Endothelial cell of umbilical vein (primary cell): ENCODE measurements around the gene ZMAT5. TPM values are rescaled to one million over a fixed set of nuclear protein-coding genes. Genes with fewer than 3 reads are reported as not detected.

Experiments used
- BruUV-seq: library from RNA; stranded (reverse); fragments of 400-500 nt; replicated peaks from 2 replicates; lab custom pipeline; 2021; lab: Mats Ljungman, UMichigan
- CTCF ChIA-PET: fragments of 300-600, 350-600 bp; sonication (Branson Sonifier 250); formaldehyde crosslinking; loops from one replicate; lab custom pipeline; 2021; ENCODE audit warnings: antibody characterized with exemption, inconsistent platforms; lab: Charles Lee
- POLR2A ChIA-PET: fragments of 300-600, 350-600 bp; sonication (Branson Sonifier 250); formaldehyde crosslinking; loops from one replicate; lab custom pipeline; 2021; ENCODE audit warnings: antibody characterized with exemption, inconsistent platforms; lab: Charles Lee
- DNase-seq: peaks from one replicate; pipeline ENCODE4 v3.0.0-alpha.2; 2011; ENCODE audit warnings: low read depth, low spot score
- FAIRE-seq: peaks from 2 replicates; lab custom pipeline; 2011; peaks lifted over from hg19 to GRCh38; lab: Jason Lieb, UNC
- H2AFZ ChIP-seq: 2 replicates; pipeline ENCODE4 v1.6.0; 2012; ENCODE audit warnings: low read depth, low read length, control low read depth, inconsistent platforms
- H3K27ac ChIP-seq: 2 replicates; pipeline ENCODE4 v1.5.1; 2011; ENCODE audit warnings: low read depth, mild to moderate bottlenecking, control low read depth, low read length, moderate library complexity; ENCODE audit not compliant: insufficient read depth
- H3K27me3 ChIP-seq, 2 experiments: 2 replicates each; pipeline versions ENCODE4 v1.6.0 to v1.6.1; 2011; ENCODE audit warnings: low read length in 2 of 2, mixed read lengths in 1 of 2; ENCODE audit not compliant: control insufficient read depth in 2 of 2, insufficient read depth in 2 of 2
- H3K36me3 ChIP-seq, 2 experiments: 2 replicates in 1 of 2; 3 replicates in 1 of 2; pipeline ENCODE4 v1.5.1; 2011; ENCODE audit warnings: low read length in 2 of 2, mild to moderate bottlenecking in 1 of 2, moderate library complexity in 1 of 2; ENCODE audit not compliant: control insufficient read depth in 2 of 2, insufficient read depth in 2 of 2; ENCODE audit errors: extremely low read depth in 1 of 2
- H3K4me1 ChIP-seq: 3 replicates; pipeline ENCODE4 v1.5.1; 2011; ENCODE audit warnings: mild to moderate bottlenecking, low read length; ENCODE audit not compliant: control insufficient read depth, insufficient read depth; ENCODE audit errors: extremely low read depth
- H3K4me2 ChIP-seq: 2 replicates; pipeline ENCODE4 v1.6.1; 2011; ENCODE audit warnings: low read length, control low read depth, mixed read lengths; ENCODE audit not compliant: insufficient read depth
- H3K4me3 ChIP-seq, 3 experiments: fragments of 200-600 bp in 1 of 3; sonication (generic), shearing (Covaris generic) in 1 of 3; replicated peaks in 1 of 3; 2 replicates each; pipeline ENCODE4 v1.5.1; 2011 to 2016; ENCODE audit warnings: control low read depth in 3 of 3, low read length in 3 of 3, mild to moderate bottlenecking in 2 of 3, inconsistent platforms in 1 of 3, low read depth in 1 of 3, moderate library complexity in 1 of 3; ENCODE audit not compliant: insufficient read depth in 1 of 3
- H3K79me2 ChIP-seq: 2 replicates; pipeline ENCODE4 v1.6.0; 2012; ENCODE audit warnings: low read length, inconsistent platforms; ENCODE audit not compliant: control insufficient read depth, insufficient read depth
- H3K9ac ChIP-seq: replicated peaks from 2 replicates; pipeline ENCODE3; 2011; ENCODE audit warnings: low read length, control low read depth; ENCODE audit not compliant: insufficient read depth; ENCODE audit errors: extremely low read depth
- H3K9me1 ChIP-seq: replicated peaks from 3 replicates; pipeline ENCODE4 v1.6.0; 2011; ENCODE audit warnings: mild to moderate bottlenecking, low read length; ENCODE audit not compliant: control insufficient read depth, insufficient read depth; ENCODE audit errors: extremely low read depth
- H3K9me3 ChIP-seq: replicated peaks from 2 replicates; pipeline ENCODE4 v1.5.1; 2012; ENCODE audit warnings: low read length, inconsistent platforms; ENCODE audit not compliant: control insufficient read depth, insufficient read depth
- H4K20me1 ChIP-seq: replicated peaks from 2 replicates; pipeline ENCODE3; 2011; ENCODE audit warnings: mild to moderate bottlenecking, low read length; ENCODE audit not compliant: control insufficient read depth, insufficient read depth; ENCODE audit errors: extremely low read depth
- EZH2 ChIP-seq: IDR thresholded peaks from 2 replicates; pipeline ENCODE4 v1.6.1; 2012; ENCODE audit warnings: borderline replicate concordance, low read depth, mild to moderate bottlenecking, moderate library complexity, low read length, inconsistent platforms; ENCODE audit not compliant: severe bottlenecking
- FOS ChIP-seq: IDR thresholded peaks from 2 replicates; pipeline ENCODE4 v1.6.1; 2011; ENCODE audit warnings: mild to moderate bottlenecking, low read length, moderate library complexity, borderline replicate concordance; ENCODE audit not compliant: insufficient read depth
- GATA2 ChIP-seq: IDR thresholded peaks from 2 replicates; pipeline ENCODE4 v1.7.0; 2011; ENCODE audit warnings: low read depth, mild to moderate bottlenecking, moderate library complexity, mixed read lengths, low read length; ENCODE audit not compliant: insufficient read length, insufficient read depth
- MAX ChIP-seq: IDR thresholded peaks from 2 replicates; pipeline ENCODE4 v1.6.1; 2011; ENCODE audit not compliant: insufficient read depth, insufficient read length
- MYC ChIP-seq: IDR thresholded peaks from one replicate; pipeline ENCODE4 v1.6.1; 2011; ENCODE audit warnings: mild to moderate bottlenecking, low read depth, low read length
- dilution Hi-C: fragments of 300-500 bp; cut with MboI; formaldehyde crosslinking; loops from one replicate; pipeline ENCODE4 v1.15.0; 2019; ENCODE audit warnings: low sequenced_read_pairs; ENCODE audit not compliant: extremely low pct_ligation_motif_present
- intact Hi-C: fragments of 100-400 bp; cut with micrococcal nuclease; formaldehyde crosslinking; loops from one replicate; pipeline ENCODE4 v1.10.0; 2022
- polyA plus RNA-seq, 4 experiments: library from polyadenylated mRNA; depleted of rRNA in 3 of 4; stranded (reverse) in 3 of 4; unstranded in 1 of 4; fragments of >200 nt; gene quantifications; 2 replicates each; pipeline versions ENCODE4 v1.2.1 to v1.2.3, GENCODE V29; 2011 to 2012; ENCODE audit warnings: missing spikeins in 1 of 4
- total RNA-seq: library from RNA; stranded (reverse); gene quantifications from 2 replicates; pipeline ENCODE4 v1.2.3, GENCODE V29; 2021
- TF ChIP-seq, protein P1 (sequence below), 2 donors: IDR thresholded peaks; 1 replicate in 1 of 2; 2 replicates in 1 of 2; pipeline ENCODE4 v1.5.1; 2011; ENCODE audit warnings: low read length in 2 of 2, mild to moderate bottlenecking in 2 of 2, moderate library complexity in 2 of 2, control low read depth in 1 of 2, inconsistent platforms in 1 of 2, low read depth in 1 of 2; ENCODE audit not compliant: insufficient read depth in 1 of 2; ENCODE audit errors: extremely low read depth in 1 of 2

The ZMAT5 gene
- total and polyA plus RNA-seq, 2 donors (not counting 3 experiments of a cell fraction or from before 2014, with no cell fraction given): 24.9 to 43.6 TPM

DNA sequence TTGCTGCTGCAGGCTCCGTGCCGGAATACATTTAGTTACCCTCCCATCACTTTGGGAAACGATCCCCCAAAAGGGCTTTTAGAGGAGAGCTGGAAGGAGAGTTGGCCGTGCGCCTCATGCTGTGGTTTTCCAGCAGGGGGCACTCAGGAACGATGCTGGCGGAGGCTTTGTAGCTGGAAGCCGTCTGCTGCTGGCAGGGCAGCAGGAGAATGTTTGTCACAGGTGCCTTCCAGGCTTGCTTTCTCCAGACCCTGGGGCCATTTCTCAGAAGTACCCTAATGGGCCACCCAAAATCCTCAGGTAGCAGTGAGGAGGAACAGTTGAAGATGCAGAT is 77.0 kb downstream of the ZMAT5 start:
- BruUV-seq: no TSS peak
- intact Hi-C loops (loop anchor here (1.0 to 2.0 kb wide), 2 partner anchors 315 to 399 kb away; no protein-coding TSS in a partner anchor), dilution Hi-C loops (no loop called here)
- H3K4me3 ChIP-seq: no peak overlapping the region
- no peak for TF ChIP-seq FOS
- TF ChIP-seq, protein P1, sequence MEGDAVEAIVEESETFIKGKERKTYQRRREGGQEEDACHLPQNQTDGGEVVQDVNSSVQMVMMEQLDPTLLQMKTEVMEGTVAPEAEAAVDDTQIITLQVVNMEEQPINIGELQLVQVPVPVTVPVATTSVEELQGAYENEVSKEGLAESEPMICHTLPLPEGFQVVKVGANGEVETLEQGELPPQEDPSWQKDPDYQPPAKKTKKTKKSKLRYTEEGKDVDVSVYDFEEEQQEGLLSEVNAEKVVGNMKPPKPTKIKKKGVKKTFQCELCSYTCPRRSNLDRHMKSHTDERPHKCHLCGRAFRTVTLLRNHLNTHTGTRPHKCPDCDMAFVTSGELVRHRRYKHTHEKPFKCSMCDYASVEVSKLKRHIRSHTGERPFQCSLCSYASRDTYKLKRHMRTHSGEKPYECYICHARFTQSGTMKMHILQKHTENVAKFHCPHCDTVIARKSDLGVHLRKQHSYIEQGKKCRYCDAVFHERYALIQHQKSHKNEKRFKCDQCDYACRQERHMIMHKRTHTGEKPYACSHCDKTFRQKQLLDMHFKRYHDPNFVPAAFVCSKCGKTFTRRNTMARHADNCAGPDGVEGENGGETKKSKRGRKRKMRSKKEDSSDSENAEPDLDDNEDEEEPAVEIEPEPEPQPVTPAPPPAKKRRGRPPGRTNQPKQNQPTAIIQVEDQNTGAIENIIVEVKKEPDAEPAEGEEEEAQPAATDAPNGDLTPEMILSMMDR (IDR thresholded peaks at IDR 0.05; ENCODE audit: extremely low read depth in 1 of 2, insufficient read depth in 1 of 2, low read depth in 1 of 2, low read length in 2 of 2): peak; percentile 73 to 83
- CTCF ChIA-PET: interaction anchor here (0.6 to 7.0 kb wide), 52 partner anchors 8 to 563 kb away, joined by 3 to 92 read pairs (median 4); partner anchors contain the start of gene ZMAT5
- H3K27me3 ChIP-seq: no peaks in the 10 kb centered on the region
- no peaks in the 10 kb centered on the region for H4K20me1 ChIP-seq
- no peaks in the 10 kb centered on the region for H3K9me1 ChIP-seq
- DNase-seq (peak; percentile 43), FAIRE-seq (peak; percentile 83)
- no peaks in the 10 kb centered on the region for H3K9me3 ChIP-seq
- H3K4me1 ChIP-seq: no peaks in the 10 kb centered on the region
- no peak overlapping the region for H3K27ac ChIP-seq
- no peak overlapping the region for H2AFZ ChIP-seq
- no peaks in the 10 kb centered on the region for H3K79me2 ChIP-seq
- H3K9ac ChIP-seq: no peak overlapping the region
- peaks cover 2 to 21% of the 10 kb centered on the region in 2 experiments for H3K36me3 ChIP-seq
- POLR2A ChIA-PET: no interaction called here
- no peak overlapping the region for H3K4me2 ChIP-seq

DNA sequence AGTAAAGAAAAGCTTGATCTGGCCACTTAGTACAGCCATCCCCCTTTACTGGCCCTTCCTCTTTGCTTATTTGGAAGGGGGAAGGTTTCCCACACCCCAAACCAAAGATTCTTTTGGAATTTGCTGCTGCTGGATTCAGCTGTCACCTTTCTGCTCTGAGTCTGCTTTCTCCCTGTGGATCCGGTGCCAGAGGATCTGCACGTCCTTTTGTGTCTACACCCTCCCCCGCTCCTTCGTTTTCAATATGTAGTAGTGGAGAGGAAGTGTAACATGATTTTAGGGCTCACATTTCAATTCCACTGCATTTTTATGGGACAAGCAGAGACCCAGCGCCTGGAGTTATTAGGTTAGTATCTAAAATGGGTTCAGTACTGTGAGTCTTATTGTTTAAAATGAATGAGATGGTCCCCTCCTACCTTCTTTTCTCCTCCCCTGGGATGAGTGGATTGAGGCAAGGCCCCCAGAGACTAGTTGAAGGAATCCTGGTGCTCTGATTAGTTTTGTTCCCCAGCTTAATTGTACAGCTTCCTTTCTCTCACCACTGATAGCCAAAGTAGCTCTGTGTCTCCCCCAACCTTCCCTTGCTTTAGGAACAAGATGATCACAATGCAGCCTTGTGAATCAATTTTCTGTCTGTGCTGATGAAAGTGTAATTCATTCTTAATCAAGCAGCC is 77.5 kb downstream of the ZMAT5 start:
- POLR2A ChIA-PET: no interaction called here
- dilution Hi-C loops (no loop called here), intact Hi-C loops (loop anchor here (2.0 kb wide), 1 partner anchor 399 kb away; no protein-coding TSS in a partner anchor)
- DNase-seq (no peak), FAIRE-seq (no peak)
- CTCF ChIA-PET: interaction anchor here (0.6 to 7.0 kb wide), 50 partner anchors 9 to 418 kb away, joined by 3 to 92 read pairs (median 4); partner anchors contain the start of gene ZMAT5
- H4K20me1 ChIP-seq: no peaks in the 10 kb centered on the region
- no peaks in the 10 kb centered on the region for H3K9me3 ChIP-seq
- no peaks in the 10 kb centered on the region for H3K9me1 ChIP-seq
- H2AFZ ChIP-seq: no peak overlapping the region
- BruUV-seq: no TSS peak
- peaks cover 2 to 21% of the 10 kb centered on the region in 2 experiments for H3K36me3 ChIP-seq
- H3K27me3 ChIP-seq: no peaks in the 10 kb centered on the region
- H3K9ac ChIP-seq: no peak overlapping the region
- H3K4me3 ChIP-seq: no peak overlapping the region
- TF ChIP-seq, protein P1 (IDR thresholded peaks at IDR 0.05; ENCODE audit: extremely low read depth in 1 of 2, insufficient read depth in 1 of 2, low read depth in 1 of 2, low read length in 2 of 2): no peak
- no peak for TF ChIP-seq GATA2
- no peak for TF ChIP-seq MYC
- no peak for TF ChIP-seq MAX
- TF ChIP-seq EZH2: no peak
- TF ChIP-seq FOS: no peak
- H3K79me2 ChIP-seq: no peaks in the 10 kb centered on the region
- H3K4me2 ChIP-seq: no peak overlapping the region
- H3K4me1 ChIP-seq: no peaks in the 10 kb centered on the region
- no peak overlapping the region for H3K27ac ChIP-seq
